SK-N-SH treated with all-trans-retinoic acid at 6 μM for 48 hours (cell line): Measurements from ENCODE around the gene BRD7.

Source experiments
- ATAC-seq: fragments of 200-7000 bp; cut with Tn5 transposase; 3 replicates; pipeline ENCODE4 v1.9.1; 2020; ENCODE audit warnings: mild to moderate bottlenecking, moderate library complexity
- ARNTL ChIP-seq: fragments of 450-650 bp; formaldehyde crosslinking; IDR thresholded peaks from 2 replicates; pipeline ENCODE4 v1.5.0; 2020; ENCODE audit warnings: low read depth, mild to moderate bottlenecking, moderate library complexity, borderline replicate concordance
- BACH2 ChIP-seq: fragments of 250-450 bp; sonication (Bioruptor Pico); IDR thresholded peaks from 2 replicates; pipeline ENCODE4 v1.9.0; 2021; ENCODE audit warnings: mild to moderate bottlenecking, borderline replicate concordance
- CREB5 ChIP-seq: fragments of 250-450 bp; sonication (Bioruptor Pico); IDR thresholded peaks from 2 replicates; pipeline ENCODE4 v1.5.1; 2020; ENCODE audit warnings: low read depth, mild to moderate bottlenecking, moderate library complexity
- CSDC2 ChIP-seq: fragments of 250-450 bp; sonication (Bioruptor Pico); IDR thresholded peaks from 2 replicates; pipeline ENCODE4 v1.5.0; 2020; ENCODE audit warnings: mild to moderate bottlenecking, moderate library complexity
- CSRNP3 ChIP-seq: fragments of 250-450 bp; sonication (Bioruptor Pico); IDR thresholded peaks from 2 replicates; pipeline ENCODE4 v1.5.1; 2021; ENCODE audit warnings: mild to moderate bottlenecking, moderate library complexity
- ESRRG ChIP-seq: fragments of 250-450 bp; sonication (Bioruptor Pico); IDR thresholded peaks from 2 replicates; pipeline ENCODE4 v1.6.1; 2021; ENCODE audit warnings: mild to moderate bottlenecking
- GLIS3 ChIP-seq: fragments of 250-450 bp; sonication (Bioruptor Pico); IDR thresholded peaks from 2 replicates; pipeline ENCODE4 v1.5.0; 2020; ENCODE audit warnings: mild to moderate bottlenecking, moderate library complexity
- ISL1 ChIP-seq: fragments of 250-450 bp; sonication (Bioruptor Pico); IDR thresholded peaks from 2 replicates; pipeline ENCODE4 v2.1.2; 2022; ENCODE audit warnings: mild to moderate bottlenecking, moderate library complexity
- OSR1 ChIP-seq: fragments of 250-450 bp; sonication (Bioruptor Pico); IDR thresholded peaks from 2 replicates; pipeline ENCODE4 v1.8.0; 2022; ENCODE audit warnings: moderate library complexity, mild to moderate bottlenecking, inconsistent platforms
- PATZ1 ChIP-seq: fragments of 250-450 bp; sonication (Bioruptor Pico); IDR thresholded peaks from 2 replicates; pipeline ENCODE4 v1.8.0; 2020; ENCODE audit warnings: mild to moderate bottlenecking, moderate library complexity, borderline replicate concordance
- PPARA ChIP-seq: fragments of 250-450 bp; sonication (Bioruptor Pico); IDR thresholded peaks from 2 replicates; pipeline ENCODE4 v1.5.0; 2020; ENCODE audit warnings: mild to moderate bottlenecking, borderline replicate concordance
- RARB ChIP-seq: fragments of 250-450 bp; sonication (Bioruptor Pico); IDR thresholded peaks from 2 replicates; pipeline ENCODE4 v1.8.0; 2021; ENCODE audit warnings: mild to moderate bottlenecking, moderate library complexity
- SNAI2 ChIP-seq: fragments of 250-450 bp; sonication (Bioruptor Pico); IDR thresholded peaks from 2 replicates; pipeline ENCODE4 v1.5.0; 2020; ENCODE audit warnings: mild to moderate bottlenecking, moderate library complexity
- TCF4 ChIP-seq: fragments of 250-450 bp; sonication (Bioruptor Pico); IDR thresholded peaks from 2 replicates; pipeline ENCODE4 v1.8.0; 2021; ENCODE audit warnings: mild to moderate bottlenecking, moderate library complexity, borderline replicate concordance
- TOX ChIP-seq: fragments of 250-450 bp; sonication (Bioruptor Pico); IDR thresholded peaks from 2 replicates; pipeline ENCODE4 v1.8.0; 2021; ENCODE audit warnings: mild to moderate bottlenecking, moderate library complexity, borderline replicate concordance
- ZC3H10 ChIP-seq: fragments of 250-450 bp; sonication (Bioruptor Pico); IDR thresholded peaks from 2 replicates; pipeline ENCODE4 v1.5.1; 2021; ENCODE audit warnings: mild to moderate bottlenecking, moderate library complexity
- ZFP3 ChIP-seq: fragments of 250-450 bp; sonication (Bioruptor Pico); IDR thresholded peaks from 2 replicates; pipeline ENCODE4 v1.5.0; 2020; ENCODE audit warnings: mild to moderate bottlenecking, moderate library complexity
- ZFP30 ChIP-seq: fragments of 450-650 bp; formaldehyde crosslinking; IDR thresholded peaks from 2 replicates; pipeline ENCODE4 v1.5.0; 2022; ENCODE audit warnings: mild to moderate bottlenecking, moderate library complexity
- ZNF565 ChIP-seq: fragments of 450-650 bp; formaldehyde crosslinking; conservative IDR thresholded peaks from 2 replicates; pipeline ENCODE4 v1.5.0; 2020; ENCODE audit warnings: low read depth, mild to moderate bottlenecking, moderate library complexity
- ZNF70 ChIP-seq: fragments of 450-650 bp; formaldehyde crosslinking; IDR thresholded peaks from 2 replicates; pipeline ENCODE4 v1.5.0; 2020; ENCODE audit warnings: mild to moderate bottlenecking, moderate library complexity

The BRD7 gene

DNA sequence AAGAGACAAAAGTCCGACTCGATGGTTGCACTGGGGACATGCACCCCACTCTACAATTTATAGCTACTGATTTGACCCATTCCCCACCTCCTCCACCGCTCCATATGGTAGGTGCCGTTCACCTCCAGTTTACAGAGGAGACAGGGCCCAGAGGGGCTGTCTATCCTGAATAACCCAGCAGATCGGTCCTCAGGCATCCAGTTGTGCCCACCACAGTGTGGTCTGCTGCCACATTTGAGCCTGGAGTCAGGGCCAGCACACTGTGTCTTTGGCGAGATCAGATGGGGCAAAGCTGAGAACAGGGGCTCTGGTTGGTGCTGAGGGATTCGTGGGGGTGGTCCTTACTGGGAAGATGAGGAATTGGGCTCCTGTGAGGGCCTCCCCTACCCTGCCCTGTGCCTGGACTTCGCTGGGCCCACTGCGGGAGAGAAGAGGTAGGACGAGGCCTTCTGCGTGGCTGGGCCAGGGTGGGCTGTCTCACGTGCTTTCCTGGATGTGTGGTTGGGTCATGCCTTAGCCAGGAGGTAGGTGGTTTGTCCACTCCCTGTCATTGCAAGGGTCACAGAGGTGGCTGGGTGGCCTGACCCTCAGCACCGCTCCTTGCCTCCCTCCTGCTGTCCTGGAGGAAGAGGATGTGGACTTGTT lies 99.6 kb downstream of the BRD7 start (continued):
- no peak for TF ChIP-seq BACH2 (CRISPR knock-in tag)
- no peak for TF ChIP-seq CSDC2 (CRISPR knock-in tag)
- TF ChIP-seq PPARA (CRISPR knock-in tag): no peak
- TF ChIP-seq ZNF565 (CRISPR knock-in tag): no peak
- no peak for TF ChIP-seq ZNF70
- TF ChIP-seq SNAI2 (CRISPR knock-in tag): no peak
- TF ChIP-seq ESRRG (CRISPR knock-in tag): no peak

GRCh38 chr16:50268352-50268751 lies 100.4 kb downstream of the BRD7 start:
- no peak for ATAC-seq

GRCh38 chr16:50267651-50268050 lies 101.1 kb downstream of the BRD7 start:
- ATAC-seq: no peak
- TF ChIP-seq GLIS3 (CRISPR knock-in tag) (no peak), ESRRG (CRISPR knock-in tag) (no peak), ZNF70 (no peak), ZC3H10 (CRISPR knock-in tag) (no peak), CREB5 (no peak), RARB (CRISPR knock-in tag) (no peak), SNAI2 (CRISPR knock-in tag) (no peak), ZFP30 (CRISPR knock-in tag) (no peak), TCF4 (CRISPR knock-in tag) (no peak)

More at GRCh38 chr16:50268352-50268751, 100.4 kb downstream of the BRD7 start:
- TF ChIP-seq CSRNP3 (CRISPR knock-in tag) (no peak), ARNTL (no peak), GLIS3 (CRISPR knock-in tag) (no peak), OSR1 (CRISPR knock-in tag) (no peak), CSDC2 (CRISPR knock-in tag) (no peak), RARB (CRISPR knock-in tag) (no peak), ZFP30 (CRISPR knock-in tag) (no peak), ESRRG (CRISPR knock-in tag) (no peak), CREB5 (no peak), PATZ1 (CRISPR knock-in tag) (no peak), SNAI2 (CRISPR knock-in tag) (no peak)
- TF ChIP-seq, all 23 proteins: peak for 0

GRCh38 chr16:50267151-50267631 lies 101.6 kb downstream of the BRD7 start:
- no peak; the same call in 2 of the 3 replicates for ATAC-seq
- TF ChIP-seq ZFP30 (CRISPR knock-in tag) (no peak), TOX (CRISPR knock-in tag) (no peak), GLIS3 (CRISPR knock-in tag) (no peak), ESRRG (CRISPR knock-in tag) (no peak), PATZ1 (CRISPR knock-in tag) (no peak), TCF4 (CRISPR knock-in tag) (no peak), PPARA (CRISPR knock-in tag) (no peak), BACH2 (CRISPR knock-in tag) (no peak), ZNF565 (CRISPR knock-in tag) (no peak), OSR1 (CRISPR knock-in tag) (no peak), CREB5 (no peak), ZNF70 (no peak), ISL1 (CRISPR knock-in tag) (no peak), CSRNP3 (CRISPR knock-in tag) (no peak), ZFP3 (CRISPR knock-in tag) (no peak), ARNTL (no peak), CSDC2 (CRISPR knock-in tag) (no peak)
